CD14-positive monocyte (primary cell): Measurements from ENCODE around the gene EXOC4. TPM values are rescaled to one million over a fixed set of nuclear protein-coding genes. Genes with fewer than 3 reads are reported as not detected.

Source experiments
- DNase-seq, 3 donors: peaks; one replicate each; pipeline ENCODE4 v3.0.0-alpha.2; 2011 to 2022
- H2AFZ ChIP-seq: 2 replicates; pipeline ENCODE4 v1.6.0; 2012; ENCODE audit warnings: mild to moderate bottlenecking, low read depth, low read length, inconsistent platforms; ENCODE audit not compliant: insufficient read depth, poor library complexity, severe bottlenecking
- H3K27ac ChIP-seq, 2 donors: 1 replicate in 1 of 2; 2 replicates in 1 of 2; pipeline ENCODE4 v1.5.1; 2012 to 2013; ENCODE audit warnings: low read length in 2 of 2, control low read depth in 1 of 2, inconsistent platforms in 1 of 2, low read depth in 1 of 2, mild to moderate bottlenecking in 1 of 2
- H3K27me3 ChIP-seq, 2 donors: one replicate each; pipeline versions ENCODE4 v1.6.0 to v1.6.1; 2011 to 2013; ENCODE audit warnings: low read length in 2 of 2; ENCODE audit not compliant: control insufficient read depth in 2 of 2, insufficient read depth in 2 of 2
- H3K36me3 ChIP-seq, 2 donors: replicated peaks in 1 of 2; 1 replicate in 1 of 2; 2 replicates in 1 of 2; pipeline versions ENCODE4 v1.5.1 to v1.6.1; 2012 to 2013; ENCODE audit warnings: low read length in 2 of 2, control low read depth in 1 of 2, inconsistent platforms in 1 of 2, mild to moderate bottlenecking in 1 of 2; ENCODE audit not compliant: insufficient read depth in 2 of 2, control insufficient read depth in 1 of 2
- H3K4me1 ChIP-seq, 2 donors: 1 replicate in 1 of 2; 2 replicates in 1 of 2; pipeline versions ENCODE4 v1.5.1 to v1.6.1; 2012 to 2013; ENCODE audit warnings: low read length in 2 of 2, control low read depth in 1 of 2, inconsistent platforms in 1 of 2, mild to moderate bottlenecking in 1 of 2, moderate library complexity in 1 of 2; ENCODE audit not compliant: insufficient read depth in 2 of 2, control insufficient read depth in 1 of 2
- H3K4me2 ChIP-seq: replicated peaks from 2 replicates; pipeline ENCODE3; 2012; ENCODE audit warnings: low read length, moderate library complexity, mild to moderate bottlenecking; ENCODE audit not compliant: poor library complexity, severe bottlenecking; ENCODE audit errors: extremely low read depth
- H3K4me3 ChIP-seq, 3 experiments: fragments of 200-600 bp in 1 of 3; sonication (generic) in 1 of 3; replicated peaks in 1 of 3; 1 replicate in 2 of 3; 2 replicates in 1 of 3; pipeline ENCODE4 v1.5.1; 2011 to 2013; ENCODE audit warnings: low read length in 3 of 3, mild to moderate bottlenecking in 3 of 3, control low read depth in 2 of 3, low read depth in 2 of 3, inconsistent platforms in 1 of 3, moderate library complexity in 1 of 3
- H3K79me2 ChIP-seq: 2 replicates; pipeline ENCODE4 v1.6.0; 2012; ENCODE audit warnings: mild to moderate bottlenecking, control low read depth, inconsistent platforms, low read length, moderate library complexity; ENCODE audit not compliant: insufficient read depth
- H3K9ac ChIP-seq: 2 replicates; pipeline ENCODE4 v1.6.0; 2017; ENCODE audit warnings: low read length, mild to moderate bottlenecking; ENCODE audit not compliant: insufficient read depth, poor library complexity, severe bottlenecking
- H3K9me3 ChIP-seq, 2 donors: replicated peaks in 1 of 2; 1 replicate in 1 of 2; 2 replicates in 1 of 2; pipeline versions ENCODE4 v1.5.1 to v1.6.1; 2012 to 2013; ENCODE audit warnings: low read length in 2 of 2, control low read depth in 1 of 2; ENCODE audit not compliant: control insufficient read depth in 1 of 2, insufficient read depth in 1 of 2
- H4K20me1 ChIP-seq: 2 replicates; pipeline ENCODE4 v1.6.0; 2012; ENCODE audit warnings: mild to moderate bottlenecking, low read length, control low read depth, moderate library complexity; ENCODE audit not compliant: insufficient read depth
- H3K27ac Mint-ChIP-seq, 7 donors: one replicate each; pipeline ENCODE4 v1.8.0; 2020; ENCODE audit warnings: mild to moderate bottlenecking in 7 of 7, mixed read lengths in 7 of 7, moderate library complexity in 6 of 7, inconsistent platforms in 2 of 7
- H3K27me3 Mint-ChIP-seq, 3 donors: one replicate each; pipeline ENCODE4 v1.8.0; 2021 to 2022; ENCODE audit warnings: low read depth in 3 of 3, mild to moderate bottlenecking in 3 of 3, mixed read lengths in 3 of 3, moderate library complexity in 3 of 3, inconsistent platforms in 1 of 3
- H3K36me3 Mint-ChIP-seq, 2 donors: one replicate each; pipeline ENCODE4 v1.8.0; 2020; ENCODE audit warnings: mixed read lengths in 2 of 2, inconsistent platforms in 1 of 2, mild to moderate bottlenecking in 1 of 2
- H3K4me1 Mint-ChIP-seq: one replicate; pipeline ENCODE4 v1.8.0; 2020; ENCODE audit warnings: mild to moderate bottlenecking, mixed read lengths
- H3K4me3 Mint-ChIP-seq, 2 donors: one replicate each; pipeline ENCODE4 v1.8.0; 2020; ENCODE audit warnings: mild to moderate bottlenecking in 2 of 2, mixed read lengths in 2 of 2, moderate library complexity in 1 of 2
- H3K9me3 Mint-ChIP-seq, 7 donors: one replicate each; pipeline ENCODE4 v1.8.0; 2020 to 2022; ENCODE audit warnings: mixed read lengths in 7 of 7, mild to moderate bottlenecking in 6 of 7, moderate library complexity in 6 of 7, inconsistent platforms in 2 of 7
- CTCF ChIP-seq: fragments of 200-600 bp; IDR thresholded peaks from one replicate; pipeline ENCODE4 v1.8.0; 2022; ENCODE audit warnings: antibody characterized with exemption, mild to moderate bottlenecking
- WGBS: methylation state at CpG from one replicate; pipeline ENCODE4 v1.1.5; 2013; ENCODE audit warnings: missing lambda C conversion rate; ENCODE audit not compliant: insufficient coverage; 5-methylcytosine and 5-hydroxymethylcytosine counted together
- intact Hi-C, 2 donors: fragments of 100-400 bp; cut with micrococcal nuclease; formaldehyde crosslinking; loops; one replicate each; pipeline versions ENCODE4 v1.15.0 to v1.15.1; 2023
- polyA plus RNA-seq, 3 donors: library from polyadenylated mRNA; depleted of rRNA in 1 of 3; unstranded in 2 of 3; stranded (reverse) in 1 of 3; fragments of 300-500 nt in 2 of 3; fragments of >200 nt in 1 of 3; fragmentation: Illumina TruSeq in 2 of 3; gene quantifications; 1 replicate in 2 of 3; 2 replicates in 1 of 3; pipeline ENCODE4 v1.2.3, GENCODE V29; 2012 to 2021

EXOC4 gene
- polyA plus RNA-seq, 3 donors, result 20.6 to 22.3 (median 22.3) TPM

- Histone ChIP-seq H3K27me3 (no peaks in the 10 kb centered on the region), H4K20me1 (no peaks in the 10 kb centered on the region), H2AFZ (no peak overlapping the region), H3K4me2 (no peak overlapping the region), H3K36me3 (no peaks in the 10 kb centered on the region), H3K4me1 (no peaks in the 10 kb centered on the region), H3K27ac (no peak overlapping the region), H3K9me3 (peaks cover 0 to 3% of the 10 kb centered on the region in 2 donors), H3K79me2 (no peaks in the 10 kb centered on the region), H3K4me3 (no peak overlapping the region), H3K9ac (no peak overlapping the region)
- H3K4me3 Mint-ChIP-seq, result no peak overlapping the region
- TF ChIP-seq CTCF, result no peak
- no peaks in the 10 kb centered on the region for H3K4me1 Mint-ChIP-seq
- H3K27ac Mint-ChIP-seq, result no peak overlapping the region
- WGBS, result no CpG with 5 or more reads among the region's 2 CpGs
- H3K36me3 Mint-ChIP-seq, result peaks cover 0 to 5% of the 10 kb centered on the region in 2 donors
- no peaks in the 10 kb centered on the region for H3K27me3 Mint-ChIP-seq
- H3K9me3 Mint-ChIP-seq, result peaks cover 0 to 3% (median 2%) of the 10 kb centered on the region in 7 donors
- intact Hi-C loops, result no loop called here
- no peak for DNase-seq
Measured at GRCh38 chr7:133522501-133522900, 269.6 kb downstream of the EXOC4 start.

- no peak overlapping the region for H3K27ac ChIP-seq
- intact Hi-C loops, result no loop called here
- no peak for DNase-seq
- no peak for TF ChIP-seq CTCF
- no peaks in the 10 kb centered on the region for H3K79me2 ChIP-seq
- H3K4me2 ChIP-seq, result no peak overlapping the region
- no peaks in the 10 kb centered on the region for H4K20me1 ChIP-seq
- Mint-ChIP-seq H3K9me3 (no peaks in the 10 kb centered on the region), H3K27ac (no peak overlapping the region), H3K4me3 (no peak overlapping the region), H3K27me3 (peaks cover 0 to 1% (median 0%) of the 10 kb centered on the region in 3 donors), H3K36me3 (peaks cover 0 to 2% of the 10 kb centered on the region in 2 donors), H3K4me1 (no peaks in the 10 kb centered on the region)
- H3K9ac ChIP-seq, result no peak overlapping the region
- no CpG with 5 or more reads among the region's 1 CpG for WGBS
- no peak overlapping the region for H2AFZ ChIP-seq
- no peaks in the 10 kb centered on the region for H3K27me3 ChIP-seq
- H3K4me1 ChIP-seq, result no peaks in the 10 kb centered on the region
- no peaks in the 10 kb centered on the region for H3K9me3 ChIP-seq
- H3K4me3 ChIP-seq, result no peak overlapping the region
- H3K36me3 ChIP-seq, result no peaks in the 10 kb centered on the region
Measured at GRCh38 chr7:133528796-133529195, 275.9 kb downstream of the EXOC4 start.
